GM18517 (cell line): ENCODE measurements around the gene TM2D3.

Experiments
- ATAC-seq: cut with Tn5 transposase; IDR thresholded peaks from one replicate; pipeline ENCODE4 v1.9.1; 2021; ENCODE audit warnings: mild to moderate bottlenecking, moderate library complexity; ENCODE audit not compliant: unreplicated experiment

Gene TM2D3

DNA sequence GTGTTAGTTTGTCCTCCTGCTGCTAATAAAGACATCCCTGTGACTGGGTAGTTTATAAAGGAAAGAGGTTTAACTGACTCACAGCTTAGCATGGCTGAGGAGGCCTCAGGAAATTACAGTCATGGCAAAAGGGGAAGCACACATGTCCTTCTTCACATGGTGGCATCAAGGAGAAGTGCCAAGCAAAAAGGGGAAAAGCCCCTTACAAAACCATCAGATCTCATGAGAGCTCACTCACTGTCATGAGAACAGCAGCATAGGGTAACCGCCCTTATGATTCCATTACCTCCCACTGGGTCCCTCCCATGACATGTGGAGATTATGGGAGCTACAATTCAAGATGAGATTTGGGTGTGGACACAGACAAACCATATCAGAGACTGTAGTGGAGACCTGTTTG lies 27.0 kb downstream of the TM2D3 start:
- ATAC-seq, result no peak

DNA sequence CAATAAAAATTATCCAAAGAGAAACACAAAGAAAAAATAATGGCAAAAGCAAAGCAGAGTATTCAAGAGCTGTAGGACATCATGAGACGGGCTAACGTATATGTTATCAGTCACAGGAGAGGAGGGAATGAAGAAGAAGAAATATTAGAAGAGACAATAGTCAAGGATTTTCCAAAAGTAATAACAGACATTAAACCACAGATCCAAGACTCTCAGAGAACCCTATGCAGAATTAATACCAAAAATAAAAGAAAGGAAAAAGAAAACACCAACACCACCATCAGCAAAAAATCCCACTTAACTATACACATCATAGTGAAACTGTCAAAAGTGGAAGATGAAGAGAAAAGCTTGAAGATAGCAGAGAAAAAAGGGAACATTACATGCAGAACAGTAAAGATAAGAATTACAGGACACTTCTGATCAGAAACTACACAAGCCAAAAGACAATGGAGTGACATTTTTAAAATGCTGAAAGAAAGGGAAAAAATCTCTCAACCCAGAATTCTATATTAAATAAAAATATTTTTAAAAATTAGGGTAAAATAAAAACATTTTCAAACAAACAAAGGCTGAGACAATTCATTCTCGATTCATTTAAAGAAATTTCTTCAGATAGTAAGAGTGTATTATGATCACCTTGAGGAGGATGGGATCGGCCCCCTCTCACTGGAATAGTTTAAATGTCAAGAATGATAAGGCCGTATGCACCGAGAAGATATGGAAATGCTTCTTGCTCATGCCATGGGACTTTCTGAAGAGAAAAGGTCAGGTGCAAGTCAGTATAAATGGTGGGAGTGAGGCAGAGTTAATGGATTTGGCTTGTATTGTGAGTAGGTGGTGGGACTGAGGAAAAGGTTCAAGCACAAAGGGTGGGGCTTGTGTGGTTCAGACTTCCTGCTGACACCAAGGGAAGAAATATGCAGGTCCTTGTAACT lies 28.5 kb downstream of the TM2D3 start:
- no peak for ATAC-seq

GRCh38 chr15:101621961-101622360 lies 30.2 kb downstream of the TM2D3 start:
- ATAC-seq, result no peak

DNA sequence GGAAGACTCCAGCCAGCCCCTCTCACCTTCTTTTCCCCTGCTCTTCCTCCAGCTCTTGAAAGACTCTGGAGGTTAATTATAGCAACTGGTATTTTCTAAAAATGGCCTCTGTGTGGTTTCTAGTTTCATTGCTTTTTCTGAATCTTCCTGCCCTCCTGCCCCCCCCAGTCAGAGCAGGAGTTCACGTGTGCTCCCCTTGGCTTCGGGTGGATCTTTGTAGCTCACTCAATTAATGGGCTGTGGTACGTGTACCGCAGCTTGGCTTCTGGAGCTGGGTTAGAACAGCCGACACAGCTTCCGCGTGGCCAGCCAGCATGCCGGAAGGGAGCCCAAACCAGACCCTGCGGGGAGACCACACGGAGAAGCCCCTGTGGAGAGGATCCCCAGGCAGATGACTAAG lies 31.5 kb downstream of the TM2D3 start:
- no peak for ATAC-seq

DNA sequence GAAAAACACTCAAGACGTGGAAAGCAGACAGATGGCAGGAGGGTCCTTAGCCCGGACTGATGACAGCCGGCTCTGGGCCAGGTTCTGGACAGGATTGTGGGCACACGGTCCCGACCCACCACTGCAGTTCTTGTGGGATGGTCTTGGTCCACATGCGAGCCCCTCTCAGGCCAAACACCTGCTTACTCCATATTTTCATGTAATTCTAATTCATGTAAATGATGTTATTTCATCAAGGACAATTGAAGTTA lies 32.6 kb downstream of the TM2D3 start:
- no peak for ATAC-seq

GRCh38 chr15:101618851-101619614 lies 33.1 kb downstream of the TM2D3 start:
- no peak for ATAC-seq

DNA sequence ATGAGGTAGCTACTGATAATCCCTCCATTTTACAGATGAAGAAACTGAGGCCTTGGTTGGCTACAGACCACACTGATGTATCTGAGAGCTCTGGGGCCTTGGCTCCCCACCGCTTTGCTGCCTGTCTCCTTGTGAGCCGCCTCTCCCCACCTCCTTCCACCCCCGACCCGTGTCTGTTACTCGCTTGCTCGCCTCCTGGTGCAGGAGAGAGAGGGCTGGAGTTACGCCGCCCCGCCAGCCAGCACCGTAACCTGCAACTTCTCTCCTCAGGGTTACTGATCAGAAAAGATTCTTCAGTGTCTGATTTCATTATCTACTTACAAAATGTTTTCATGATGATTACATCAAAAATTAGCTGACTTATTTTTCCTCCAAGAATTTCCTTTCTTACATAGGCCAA lies 34.1 kb downstream of the TM2D3 start:
- ATAC-seq, result no peak

- ATAC-seq, result no peak
These were observed 34.7 kb downstream of the TM2D3 start for GRCh38 chr15:101617390-101617965.

DNA sequence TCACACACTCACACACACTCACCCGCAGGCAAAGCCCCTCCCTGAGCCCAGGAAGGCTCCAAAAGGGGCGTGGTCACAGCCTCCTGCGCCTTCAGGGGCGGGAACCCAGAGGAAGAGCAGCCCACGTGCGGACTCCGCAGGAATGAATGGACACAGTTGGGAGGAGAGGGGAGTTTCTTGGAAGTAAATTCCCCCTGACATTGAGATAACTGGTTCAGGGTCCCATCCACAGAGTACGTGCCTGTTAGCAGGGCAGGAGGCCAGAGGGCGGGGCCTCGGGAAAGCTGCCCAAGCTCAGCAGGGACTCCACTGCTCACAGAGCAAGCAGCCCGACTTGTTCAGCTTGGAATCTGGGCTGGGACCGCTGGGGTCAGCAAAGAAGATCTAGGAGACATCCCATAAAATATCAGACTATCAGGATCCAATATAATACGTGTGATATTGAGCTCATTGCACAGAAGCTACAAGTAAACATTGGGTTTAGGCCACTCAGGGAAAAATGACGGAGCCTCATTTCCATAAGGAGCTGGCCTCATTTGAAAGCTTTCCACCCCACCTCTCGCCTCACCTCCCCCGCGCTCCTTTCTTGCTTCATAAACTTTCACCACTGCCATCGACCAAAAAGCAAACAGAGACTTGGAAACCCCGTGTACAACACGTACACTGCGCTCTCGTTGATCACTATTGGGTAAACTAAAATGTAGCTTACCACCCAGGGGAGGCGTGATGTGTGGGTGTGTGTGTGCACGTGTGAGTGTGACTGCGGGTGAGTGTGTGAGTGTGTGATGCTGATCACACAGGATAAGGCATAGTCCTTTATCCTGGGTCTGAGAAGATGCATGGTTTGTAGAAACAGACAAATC lies 36.0 kb downstream of the TM2D3 start:
- no peak for ATAC-seq

DNA sequence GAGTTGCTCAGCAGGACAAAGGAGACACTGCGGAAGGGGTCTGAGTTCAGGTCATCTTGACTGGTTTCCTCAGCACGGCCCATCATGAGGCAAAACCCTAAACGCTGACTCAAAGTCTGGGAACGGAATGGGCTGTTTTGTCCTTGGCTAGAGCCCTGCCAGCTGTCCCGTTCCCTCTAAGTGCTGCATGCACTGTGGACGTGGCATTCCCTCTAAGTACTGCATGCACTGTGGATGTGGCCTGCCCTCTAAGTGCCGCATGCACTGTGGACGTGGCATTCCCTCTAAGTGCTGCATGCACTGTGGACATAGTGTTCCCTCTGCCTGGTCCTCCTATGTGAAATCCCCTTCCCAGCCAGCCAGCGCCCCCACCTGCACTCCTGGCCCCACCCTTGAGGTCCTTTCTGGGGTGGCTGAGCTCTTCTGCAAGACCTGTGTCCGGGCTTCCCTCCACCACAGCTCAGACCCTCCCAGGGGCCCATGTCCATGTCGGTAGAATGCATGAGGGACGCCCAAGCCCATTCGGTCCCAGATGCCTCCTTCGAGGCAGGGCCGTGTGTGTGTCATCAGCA lies 36.7 kb downstream of the TM2D3 start:
- no peak for ATAC-seq

DNA sequence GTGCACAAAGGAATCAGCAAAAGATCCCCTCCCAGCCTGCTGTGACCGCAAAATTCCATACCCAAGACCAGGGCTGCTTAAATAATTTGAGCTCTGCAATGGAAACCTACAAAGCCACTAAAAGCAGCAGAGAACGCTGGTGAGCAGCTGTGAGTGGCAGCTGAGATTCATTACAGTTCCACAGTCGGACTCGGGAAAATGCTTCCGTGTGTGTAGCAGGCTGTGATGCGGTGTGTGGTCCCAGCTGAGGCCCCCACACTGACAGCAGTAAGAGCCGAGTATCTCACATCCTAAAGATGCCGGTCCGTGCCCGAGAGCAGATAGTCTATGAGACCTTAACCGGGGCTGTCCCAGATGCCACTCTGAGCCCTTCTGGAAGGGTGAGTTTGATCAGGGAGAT lies 37.4 kb downstream of the TM2D3 start:
- ATAC-seq, result no peak

GRCh38 chr15:101614001-101614585 lies 38.1 kb downstream of the TM2D3 start:
- no peak for ATAC-seq

GRCh38 chr15:101613130-101614000 lies 38.8 kb downstream of the TM2D3 start:
- no peak for ATAC-seq

GRCh38 chr15:101612676-101613075 lies 39.5 kb downstream of the TM2D3 start:
- no peak for ATAC-seq

DNA sequence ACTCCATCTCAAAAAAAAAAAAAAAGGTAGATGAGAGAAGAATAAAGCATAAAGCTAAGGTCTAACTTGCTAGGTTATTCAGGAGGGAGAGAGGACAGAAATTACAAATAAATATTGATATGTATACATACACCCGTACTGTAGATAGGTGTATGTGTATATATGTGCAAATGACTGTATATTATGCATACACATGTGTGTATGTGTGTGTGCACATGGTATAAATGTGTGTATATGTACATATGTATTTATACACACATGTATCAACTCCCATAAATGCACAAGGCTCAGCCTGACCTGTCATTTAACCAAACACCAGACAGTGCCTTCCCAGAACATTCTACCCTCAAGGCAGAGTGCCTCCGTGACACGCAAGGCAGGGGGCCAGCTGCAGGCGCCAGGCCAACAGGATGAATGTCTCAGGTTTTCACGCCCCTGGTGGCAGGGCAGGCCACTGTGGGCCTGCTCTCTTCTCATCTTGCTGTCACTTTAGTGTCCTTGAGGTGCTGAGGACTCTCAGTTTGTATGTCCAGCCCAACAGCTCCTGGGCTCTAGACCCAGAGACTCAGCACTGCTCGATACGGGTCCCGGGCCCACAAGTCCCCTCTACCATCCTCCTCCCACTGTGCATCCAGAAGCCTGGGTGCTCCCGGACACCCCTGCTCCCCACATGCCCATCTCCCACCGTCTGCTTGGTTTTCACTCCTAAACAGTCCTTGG lies 40.4 kb downstream of the TM2D3 start:
- ATAC-seq, result no peak

DNA sequence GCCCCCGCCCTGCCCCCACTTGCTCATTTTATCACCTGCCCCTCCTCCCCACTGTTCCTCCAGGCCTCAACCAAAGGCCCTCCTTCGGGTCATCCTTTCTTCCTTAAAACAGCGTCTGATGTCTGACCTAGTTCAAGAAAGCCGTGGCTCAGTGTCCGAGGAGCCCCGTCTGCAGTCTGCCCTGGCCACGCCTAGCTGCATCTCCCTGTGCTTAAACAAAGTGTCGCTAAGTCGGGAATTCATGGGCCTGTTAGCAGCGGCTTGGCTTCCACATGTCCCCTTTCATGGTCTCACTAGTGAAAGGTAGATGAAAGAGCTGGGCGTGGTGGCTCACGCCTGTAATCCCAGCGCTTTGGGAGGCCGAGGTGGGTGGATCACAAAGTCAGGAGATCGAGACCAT lies 41.2 kb downstream of the TM2D3 start:
- no peak for ATAC-seq

DNA sequence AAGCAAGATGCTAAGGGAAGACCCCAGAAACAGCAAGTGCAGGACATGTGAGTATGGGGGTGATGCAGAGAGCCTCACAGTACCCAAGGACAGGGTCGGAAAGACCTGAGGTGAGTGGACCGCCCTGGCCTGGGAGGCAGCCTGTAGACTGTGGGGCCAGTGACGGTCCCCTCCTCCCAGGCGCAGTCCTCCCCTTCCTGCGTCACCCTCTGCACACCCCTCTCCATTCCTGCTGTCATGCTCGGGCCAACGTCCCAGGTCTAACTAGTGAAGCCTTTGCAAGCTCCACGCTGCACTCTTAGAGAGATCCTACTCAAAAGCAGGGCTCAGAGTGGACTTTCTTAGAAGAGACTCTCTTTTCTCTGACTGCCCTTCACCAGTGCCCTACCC lies 41.6 kb downstream of the TM2D3 start:
- ATAC-seq, result no peak

GRCh38 chr15:101609742-101610610 lies 42.2 kb downstream of the TM2D3 start:
- ATAC-seq, result no peak
